ENCODE data around the gene AHNAK. TPM values are rescaled to one million over a fixed set of nuclear protein-coding genes. Genes with fewer than 3 reads are reported as not detected.

The AHNAK gene
- polyA plus RNA-seq, 1 experiment: 231 TPM

DNA sequence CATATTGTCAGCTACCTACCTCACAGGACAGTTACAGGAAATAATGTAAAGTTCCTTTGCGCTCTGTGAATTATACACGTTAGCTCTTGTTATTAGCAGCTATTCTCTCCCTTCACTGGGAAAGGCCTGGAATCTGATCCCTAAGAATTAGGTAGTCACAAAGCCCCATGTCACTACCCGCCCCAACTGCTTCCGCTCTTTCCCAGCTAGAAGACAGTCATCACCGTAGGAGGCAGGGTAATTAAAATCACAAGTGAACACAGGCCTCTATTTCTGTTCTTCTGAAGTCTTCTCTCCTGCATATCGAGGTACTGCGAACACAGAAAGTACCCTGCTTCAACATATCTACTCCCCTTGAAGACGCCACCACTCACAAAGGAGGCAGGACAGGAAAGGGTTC, 12.6 kb upstream of the AHNAK start:
- Histone ChIP-seq H3K27ac (ENCODE audit: low read depth, low read length) (no peak overlapping the region), H3K4me3 (ENCODE audit: low read depth, low read length) (no peak overlapping the region), H3K9me3 (ENCODE audit: control insufficient read depth, insufficient read depth, low read length) (no peaks in the 10 kb centered on the region), H3K27me3 (ENCODE audit: control insufficient read depth, insufficient read depth, low read length) (no peaks in the 10 kb centered on the region)
- POLR2A ChIA-PET: interaction anchor here (0.7 to 1.9 kb wide), 4 partner anchors 12 to 746 kb away, joined by 4 to 9 read pairs (median 5); partner anchors contain the start of gene AHNAK
- TF ChIP-seq, protein P1, sequence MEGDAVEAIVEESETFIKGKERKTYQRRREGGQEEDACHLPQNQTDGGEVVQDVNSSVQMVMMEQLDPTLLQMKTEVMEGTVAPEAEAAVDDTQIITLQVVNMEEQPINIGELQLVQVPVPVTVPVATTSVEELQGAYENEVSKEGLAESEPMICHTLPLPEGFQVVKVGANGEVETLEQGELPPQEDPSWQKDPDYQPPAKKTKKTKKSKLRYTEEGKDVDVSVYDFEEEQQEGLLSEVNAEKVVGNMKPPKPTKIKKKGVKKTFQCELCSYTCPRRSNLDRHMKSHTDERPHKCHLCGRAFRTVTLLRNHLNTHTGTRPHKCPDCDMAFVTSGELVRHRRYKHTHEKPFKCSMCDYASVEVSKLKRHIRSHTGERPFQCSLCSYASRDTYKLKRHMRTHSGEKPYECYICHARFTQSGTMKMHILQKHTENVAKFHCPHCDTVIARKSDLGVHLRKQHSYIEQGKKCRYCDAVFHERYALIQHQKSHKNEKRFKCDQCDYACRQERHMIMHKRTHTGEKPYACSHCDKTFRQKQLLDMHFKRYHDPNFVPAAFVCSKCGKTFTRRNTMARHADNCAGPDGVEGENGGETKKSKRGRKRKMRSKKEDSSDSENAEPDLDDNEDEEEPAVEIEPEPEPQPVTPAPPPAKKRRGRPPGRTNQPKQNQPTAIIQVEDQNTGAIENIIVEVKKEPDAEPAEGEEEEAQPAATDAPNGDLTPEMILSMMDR (IDR thresholded peaks at IDR 0.05; ENCODE audit: low read depth, low read length): no peak
- CTCF ChIA-PET: interaction anchor here (0.6 to 7.9 kb wide), 6 partner anchors 13 to 169 kb away, joined by 3 to 120 read pairs (median 34); partner anchors contain the start of gene AHNAK
- DNase-seq (ENCODE audit: low read depth, low spot score): no peak

DNA sequence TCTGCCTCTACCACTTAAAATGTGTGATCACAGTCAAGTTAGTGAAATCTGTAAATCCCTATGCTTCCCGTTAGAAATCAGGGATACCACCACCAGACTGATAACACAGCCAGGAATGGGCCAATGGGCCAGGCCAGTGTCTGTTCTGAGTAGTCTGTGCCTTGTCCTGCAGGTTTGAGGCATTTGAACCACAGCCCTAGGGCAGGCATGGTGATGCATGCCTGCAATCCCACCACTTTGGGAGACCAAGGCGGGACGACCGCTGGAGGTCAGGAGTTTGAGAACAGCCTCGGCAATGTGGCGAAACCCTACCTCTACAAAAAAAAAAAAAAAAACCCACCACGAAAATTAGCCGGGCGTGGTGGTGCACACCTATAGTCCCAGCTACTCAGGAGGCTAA, 12.1 kb upstream of the AHNAK start:
- no peaks in the 10 kb centered on the region for H3K9me3 ChIP-seq (ENCODE audit: control insufficient read depth, insufficient read depth, low read length)
- POLR2A ChIA-PET: interaction anchor here (0.6 to 2.1 kb wide), 5 partner anchors 12 to 746 kb away, joined by 3 to 12 read pairs (median 5); partner anchors contain the start of genes AHNAK and EEF1G
- H3K27ac ChIP-seq (ENCODE audit: low read depth, low read length): no peak overlapping the region
- TF ChIP-seq, protein P1 (IDR thresholded peaks at IDR 0.05; ENCODE audit: low read depth, low read length): no peak
- no peak for DNase-seq (ENCODE audit: low read depth, low spot score)
- H3K27me3 ChIP-seq (ENCODE audit: control insufficient read depth, insufficient read depth, low read length): no peaks in the 10 kb centered on the region
- H3K4me3 ChIP-seq (ENCODE audit: low read depth, low read length): no peak overlapping the region
- CTCF ChIA-PET: interaction anchor here (0.6 to 7.9 kb wide), 7 partner anchors 14 to 168 kb away, joined by 3 to 120 read pairs (median 15); partner anchors contain the start of gene AHNAK

DNA sequence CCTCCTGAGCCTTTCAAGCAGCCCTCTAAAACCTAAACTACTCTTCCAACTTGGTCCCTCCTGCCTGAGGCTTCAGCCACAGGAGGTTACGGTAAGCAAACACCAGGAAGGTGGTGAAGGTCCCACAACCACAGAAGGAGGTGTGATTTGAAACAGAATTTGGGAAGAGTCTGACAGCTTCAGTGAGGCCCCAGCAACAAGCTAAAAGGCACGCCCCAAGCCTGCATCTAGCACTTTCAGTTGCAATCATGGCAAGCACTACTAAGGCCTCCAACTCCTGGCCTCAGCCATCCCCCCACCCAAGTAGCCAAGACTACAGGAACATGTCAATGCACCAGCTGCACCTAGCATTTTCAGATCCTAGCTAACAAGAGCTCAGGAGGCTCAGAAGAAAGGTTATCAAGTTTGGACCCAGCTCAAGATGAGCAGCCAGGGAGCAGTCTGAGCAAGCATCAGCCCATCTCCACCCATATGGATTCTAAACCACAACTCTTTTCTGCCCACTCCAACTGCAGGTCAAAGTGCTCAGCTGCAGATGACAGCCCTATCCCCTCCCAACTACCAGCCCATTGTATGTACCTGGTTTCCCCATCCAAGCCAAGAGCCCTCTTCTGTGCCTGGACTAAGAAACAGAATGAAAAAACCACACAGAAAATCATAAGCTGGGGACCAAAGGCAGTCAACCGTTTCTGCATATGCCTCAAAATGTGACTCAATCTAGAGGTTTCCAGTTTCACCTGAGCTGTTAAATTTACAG, 10.4 kb upstream of the AHNAK start:
- H3K4me3 ChIP-seq (ENCODE audit: low read depth, low read length): no peak overlapping the region
- ChIA-PET POLR2A (interaction anchor here (0.6 to 2.2 kb wide), 9 partner anchors 10 to 138 kb away, joined by 3 to 12 read pairs (median 3); partner anchors contain the start of genes AHNAK, EEF1G, SCGB1A1 and TUT1), CTCF (interaction anchor here (0.6 to 7.9 kb wide), 7 partner anchors 13 to 824 kb away, joined by 3 to 120 read pairs (median 3); partner anchors contain the start of gene AHNAK)
- H3K9me3 ChIP-seq (ENCODE audit: control insufficient read depth, insufficient read depth, low read length): no peaks in the 10 kb centered on the region; the same call in 1 of the 2 replicates
- H3K27ac ChIP-seq (ENCODE audit: low read depth, low read length): peak overlapping the region; percentile 87
- no peaks in the 10 kb centered on the region for H3K27me3 ChIP-seq (ENCODE audit: control insufficient read depth, insufficient read depth, low read length)
- TF ChIP-seq, protein P1 (IDR thresholded peaks at IDR 0.05; ENCODE audit: low read depth, low read length): no peak
- no peak for DNase-seq (ENCODE audit: low read depth, low spot score)

DNA sequence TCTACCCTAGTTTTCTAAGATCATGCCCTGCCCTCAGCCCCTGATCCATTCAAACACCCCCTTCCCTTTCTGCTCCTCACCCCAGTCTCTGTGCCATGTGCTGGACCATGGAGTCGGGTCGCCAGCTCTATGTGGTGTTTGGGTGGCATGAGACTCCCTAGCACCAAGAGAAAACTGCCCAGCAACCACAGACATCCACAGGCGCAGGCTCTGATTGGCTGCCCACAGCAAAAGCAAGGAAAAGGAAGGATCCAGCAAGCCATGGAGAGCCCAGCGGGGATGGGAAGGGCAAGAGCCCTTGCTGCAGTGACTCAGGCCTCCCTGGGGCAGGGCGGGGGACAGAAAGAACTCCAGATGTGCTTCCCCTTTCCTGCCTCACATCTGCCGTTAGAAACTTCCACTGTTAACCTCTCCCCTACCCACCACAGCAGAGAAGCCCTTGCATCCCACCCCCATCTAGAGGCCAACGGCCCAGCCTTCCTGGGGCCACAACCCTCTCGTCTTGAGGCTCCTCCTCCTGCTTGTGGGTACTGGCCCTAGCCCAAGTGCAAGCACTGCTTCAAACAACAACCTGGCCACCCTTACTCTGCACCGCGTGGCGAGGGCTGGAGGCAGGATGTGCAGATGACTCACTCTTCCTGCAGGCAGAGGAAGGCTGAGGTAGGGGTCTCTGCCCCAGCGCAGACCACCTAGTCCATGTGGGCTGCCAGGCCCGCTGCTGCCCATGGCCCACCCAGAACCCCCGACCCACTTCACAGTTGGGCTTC, 9.7 kb upstream of the AHNAK start:
- ChIA-PET POLR2A (interaction anchor here (0.6 to 4.6 kb wide), 9 partner anchors 9 to 132 kb away, joined by 3 to 28 read pairs (median 6); partner anchors contain the start of genes AHNAK, EEF1G and INTS5), CTCF (interaction anchor here (0.6 to 7.9 kb wide), 6 partner anchors 12 to 823 kb away, joined by 3 to 120 read pairs (median 11); partner anchors contain the start of gene AHNAK)
- peak; percentile 86 for DNase-seq (ENCODE audit: low read depth, low spot score)
- TF ChIP-seq, protein P1 (IDR thresholded peaks at IDR 0.05; ENCODE audit: low read depth, low read length): no peak
- H3K4me3 ChIP-seq (ENCODE audit: low read depth, low read length): peak overlapping the region; percentile 27
- peak overlapping the region; percentile 87 for H3K27ac ChIP-seq (ENCODE audit: low read depth, low read length)
- no peaks in the 10 kb centered on the region for H3K27me3 ChIP-seq (ENCODE audit: control insufficient read depth, insufficient read depth, low read length)
- no peaks in the 10 kb centered on the region; the same call in 1 of the 2 replicates for H3K9me3 ChIP-seq (ENCODE audit: control insufficient read depth, insufficient read depth, low read length)
